DND-41 (cell line): ENCODE results near the gene OPCML.

Source experiments
- ATAC-seq: fragments of 200-7000 bp; cut with Tn5 transposase; 3 replicates; pipeline ENCODE4 v1.9.1; 2021; ENCODE audit warnings: low read depth; ENCODE audit not compliant: insufficient read depth
- DNase-seq: peaks from one replicate; pipeline ENCODE4 v3.0.0-alpha.2; 2020
- H2AFZ ChIP-seq: 2 replicates; pipeline ENCODE4 v1.6.0; 2012; ENCODE audit warnings: low read depth, low read length
- H3K27ac ChIP-seq: 2 replicates; pipeline ENCODE4 v1.5.1; 2012; ENCODE audit warnings: low read length, inconsistent platforms
- H3K27me3 ChIP-seq: fragments of 200-600 bp; sonication (generic); 2 replicates; pipeline ENCODE4 v1.6.0; 2012; ENCODE audit warnings: low read length, mild to moderate bottlenecking, inconsistent platforms; ENCODE audit not compliant: insufficient read depth, poor library complexity
- H3K36me3 ChIP-seq: 2 replicates; pipeline ENCODE4 v1.5.1; 2012; ENCODE audit warnings: low read length, inconsistent platforms; ENCODE audit not compliant: insufficient read depth
- H3K4me1 ChIP-seq: 2 replicates; pipeline ENCODE4 v1.5.1; 2012; ENCODE audit warnings: mild to moderate bottlenecking, low read length; ENCODE audit not compliant: insufficient read depth
- H3K4me2 ChIP-seq: 2 replicates; pipeline ENCODE4 v1.6.0; 2012; ENCODE audit warnings: mild to moderate bottlenecking, moderate library complexity, low read length, inconsistent platforms; ENCODE audit not compliant: insufficient read depth
- H3K4me3 ChIP-seq, 2 experiments: fragments of 200-600 bp in 1 of 2; shearing (Covaris generic) in 1 of 2; 2 replicates each; pipeline ENCODE4 v1.5.1; 2012 to 2016; ENCODE audit warnings: inconsistent platforms in 2 of 2, low read length in 2 of 2, mild to moderate bottlenecking in 2 of 2, low read depth in 1 of 2, moderate library complexity in 1 of 2
- H3K79me2 ChIP-seq: 2 replicates; pipeline ENCODE4 v1.6.0; 2012; ENCODE audit warnings: low read length, inconsistent platforms; ENCODE audit not compliant: insufficient read depth
- H3K9ac ChIP-seq: 2 replicates; pipeline ENCODE4 v1.6.0; 2012; ENCODE audit warnings: low read depth, mild to moderate bottlenecking, inconsistent platforms, low read length, moderate library complexity
- H3K9me3 ChIP-seq: 2 replicates; pipeline ENCODE4 v1.5.1; 2012; ENCODE audit warnings: low read length, moderate library complexity, mild to moderate bottlenecking, inconsistent platforms; ENCODE audit not compliant: insufficient read depth, severe bottlenecking
- H4K20me1 ChIP-seq: 2 replicates; pipeline ENCODE4 v1.6.0; 2012; ENCODE audit warnings: low read length; ENCODE audit not compliant: insufficient read depth
- EZH2 ChIP-seq: IDR thresholded peaks from 3 replicates; pipeline ENCODE4 v1.6.1; 2012; ENCODE audit warnings: borderline replicate concordance, low read depth, mild to moderate bottlenecking, moderate library complexity, low read length, inconsistent platforms; ENCODE audit not compliant: severe bottlenecking
- TF ChIP-seq, protein P1 (sequence below): IDR thresholded peaks from 2 replicates; pipeline ENCODE4 v1.5.1; 2012; ENCODE audit warnings: borderline replicate concordance, low read length, moderate library complexity, mild to moderate bottlenecking; ENCODE audit not compliant: poor library complexity, severe bottlenecking; ENCODE audit errors: extremely low read depth

The OPCML gene

DNA sequence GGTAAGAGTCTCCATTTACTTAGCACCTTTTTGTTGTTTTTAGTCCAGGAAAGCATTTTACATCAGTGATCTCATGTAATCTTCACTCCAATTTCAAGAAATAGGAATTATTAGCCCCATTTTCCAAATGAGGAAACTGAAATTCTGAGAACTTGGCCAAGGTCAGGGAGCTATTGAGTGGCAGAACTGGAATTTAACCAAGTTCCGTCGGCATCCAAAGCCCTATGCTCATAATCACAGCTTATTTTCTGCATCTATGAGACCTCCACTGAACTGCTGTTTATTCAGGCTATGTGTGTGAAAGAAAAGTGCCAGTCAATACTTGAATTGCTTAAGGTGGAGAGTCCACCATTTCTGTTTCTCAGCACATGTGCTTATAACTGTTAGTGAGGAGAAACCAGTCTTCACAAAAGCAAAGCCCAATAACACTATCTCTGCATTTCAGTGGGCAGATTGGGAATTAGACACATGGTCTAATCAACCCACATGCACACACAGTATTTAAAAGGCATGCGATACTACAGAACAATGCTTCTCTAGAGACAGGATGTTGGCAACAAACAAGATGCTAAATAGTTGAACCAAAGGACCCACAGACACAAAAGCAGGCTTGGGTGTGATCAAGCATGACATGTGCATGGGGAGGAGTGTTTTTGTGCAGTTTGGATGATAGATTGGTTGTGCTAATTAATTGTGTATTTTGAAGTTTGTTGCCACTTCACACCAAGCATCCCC lies 780.6 kb downstream of the OPCML start:
- no peaks in the 10 kb centered on the region for H3K79me2 ChIP-seq

DNA sequence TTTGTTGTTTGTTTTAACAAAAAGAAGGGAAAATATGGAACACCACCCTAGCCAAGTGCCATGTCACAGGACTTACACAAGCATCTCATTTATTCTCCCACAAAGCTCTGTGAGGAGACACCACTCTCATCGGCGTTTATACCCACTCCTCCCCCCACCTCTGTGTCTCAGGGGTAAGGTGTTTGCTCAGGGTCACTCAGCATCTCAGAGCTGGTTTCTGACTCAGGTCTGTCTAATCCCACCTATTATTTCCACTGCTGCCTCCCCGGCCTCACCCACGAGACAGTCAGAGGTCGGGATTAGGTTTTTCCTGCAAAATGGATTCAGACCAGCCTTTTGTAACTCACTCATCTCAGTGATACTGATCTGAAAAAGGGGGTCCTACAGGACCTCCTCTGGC lies 786.0 kb downstream of the OPCML start:
- no peak for TF ChIP-seq EZH2
- TF ChIP-seq, protein P1, sequence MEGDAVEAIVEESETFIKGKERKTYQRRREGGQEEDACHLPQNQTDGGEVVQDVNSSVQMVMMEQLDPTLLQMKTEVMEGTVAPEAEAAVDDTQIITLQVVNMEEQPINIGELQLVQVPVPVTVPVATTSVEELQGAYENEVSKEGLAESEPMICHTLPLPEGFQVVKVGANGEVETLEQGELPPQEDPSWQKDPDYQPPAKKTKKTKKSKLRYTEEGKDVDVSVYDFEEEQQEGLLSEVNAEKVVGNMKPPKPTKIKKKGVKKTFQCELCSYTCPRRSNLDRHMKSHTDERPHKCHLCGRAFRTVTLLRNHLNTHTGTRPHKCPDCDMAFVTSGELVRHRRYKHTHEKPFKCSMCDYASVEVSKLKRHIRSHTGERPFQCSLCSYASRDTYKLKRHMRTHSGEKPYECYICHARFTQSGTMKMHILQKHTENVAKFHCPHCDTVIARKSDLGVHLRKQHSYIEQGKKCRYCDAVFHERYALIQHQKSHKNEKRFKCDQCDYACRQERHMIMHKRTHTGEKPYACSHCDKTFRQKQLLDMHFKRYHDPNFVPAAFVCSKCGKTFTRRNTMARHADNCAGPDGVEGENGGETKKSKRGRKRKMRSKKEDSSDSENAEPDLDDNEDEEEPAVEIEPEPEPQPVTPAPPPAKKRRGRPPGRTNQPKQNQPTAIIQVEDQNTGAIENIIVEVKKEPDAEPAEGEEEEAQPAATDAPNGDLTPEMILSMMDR = no peak
- no peak for ATAC-seq
- no peak overlapping the region for H2AFZ ChIP-seq

More for the DNA sequence above, 780.6 kb downstream of the OPCML start:
- DNase-seq (no peak), ATAC-seq (no peak)
- no peaks in the 10 kb centered on the region for H4K20me1 ChIP-seq
- H3K9me3 ChIP-seq = no peaks in the 10 kb centered on the region
- no peak overlapping the region for H3K4me3 ChIP-seq
- H3K27ac ChIP-seq = no peak overlapping the region
- no peaks in the 10 kb centered on the region for H3K27me3 ChIP-seq
- H3K4me2 ChIP-seq = no peak overlapping the region
- H3K4me1 ChIP-seq = no peaks in the 10 kb centered on the region
- H3K9ac ChIP-seq = no peak overlapping the region
- TF ChIP-seq EZH2 = no peak
- TF ChIP-seq, protein P1 = no peak
- H3K36me3 ChIP-seq = no peaks in the 10 kb centered on the region
- no peak overlapping the region for H2AFZ ChIP-seq

DNA sequence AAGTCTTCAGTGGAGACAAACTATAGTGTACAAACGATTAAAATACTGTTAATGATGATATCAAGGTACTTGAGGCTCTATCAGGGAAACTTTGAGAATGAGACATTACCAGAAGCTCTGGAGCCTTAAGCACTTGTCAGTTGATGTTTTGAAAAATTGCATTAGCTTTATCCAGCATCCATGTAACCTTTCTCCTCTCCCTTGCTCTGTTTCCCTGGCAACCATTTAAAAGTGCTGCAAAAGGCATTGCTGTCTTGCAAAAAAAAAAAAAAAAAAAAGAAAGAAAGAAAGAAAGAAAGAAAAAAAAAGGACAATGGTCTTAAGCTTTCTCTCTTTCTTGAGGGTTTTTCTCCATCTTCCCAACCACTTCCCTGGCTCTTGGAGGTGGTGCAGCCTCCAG lies 787.0 kb downstream of the OPCML start:
- H2AFZ ChIP-seq = no peak overlapping the region
- no peak overlapping the region for H3K9ac ChIP-seq
- no peaks in the 10 kb centered on the region for H3K4me1 ChIP-seq
- TF ChIP-seq EZH2 = no peak
- TF ChIP-seq, protein P1 = no peak
- no peaks in the 10 kb centered on the region for H4K20me1 ChIP-seq
- H3K4me3 ChIP-seq = no peak overlapping the region
- H3K4me2 ChIP-seq = no peak overlapping the region
- no peak for ATAC-seq
- no peaks in the 10 kb centered on the region for H3K9me3 ChIP-seq
- H3K27ac ChIP-seq = no peak overlapping the region
- H3K79me2 ChIP-seq = no peaks in the 10 kb centered on the region
- H3K36me3 ChIP-seq = no peaks in the 10 kb centered on the region
- no peaks in the 10 kb centered on the region for H3K27me3 ChIP-seq
- DNase-seq = no peak

More for the DNA sequence above, 786.0 kb downstream of the OPCML start:
- Histone ChIP-seq H3K9ac (no peak overlapping the region), H3K27ac (no peak overlapping the region), H3K79me2 (no peaks in the 10 kb centered on the region), H3K4me3 (no peak overlapping the region), H3K4me1 (no peaks in the 10 kb centered on the region), H3K36me3 (no peaks in the 10 kb centered on the region), H3K27me3 (no peaks in the 10 kb centered on the region), H3K9me3 (no peaks in the 10 kb centered on the region), H3K4me2 (no peak overlapping the region), H4K20me1 (no peaks in the 10 kb centered on the region)
- DNase-seq = no peak
